Suppressor macrophage (primary cell): Measurements from ENCODE around the gene MAGI1.
"Not testable (repeated sequence)": the region's sequence is repeated elsewhere in the genome, so short reads cannot be mapped to it uniquely, and the experiment has no call there.

Experiments used
- DNase-seq, 4 experiments: peaks; one replicate each; pipeline ENCODE4 v3.0.0-alpha.2; 2020 to 2022

The MAGI1 gene

GRCh38 chr3:65551945-65552344 is 486.8 kb downstream of the MAGI1 start:
- DNase-seq = no peak

- DNase-seq = no peak
These were observed 488.6 kb downstream of the MAGI1 start for GRCh38 chr3:65550137-65550536.

GRCh38 chr3:65549626-65549959 is 489.1 kb downstream of the MAGI1 start:
- DNase-seq = no peak

- DNase-seq = no peak
These were observed 489.7 kb downstream of the MAGI1 start for GRCh38 chr3:65548848-65549625.

GRCh38 chr3:65545429-65545828 is 493.3 kb downstream of the MAGI1 start:
- DNase-seq = no peak

- DNase-seq = not testable (repeated sequence)
These were observed 495.3 kb downstream of the MAGI1 start for GRCh38 chr3:65543391-65543790.

GRCh38 chr3:65540666-65541065 is 498.1 kb downstream of the MAGI1 start:
- DNase-seq = no peak

GRCh38 chr3:65539616-65540015 is 499.1 kb downstream of the MAGI1 start:
- DNase-seq = no peak

GRCh38 chr3:65538101-65538500 is 500.6 kb downstream of the MAGI1 start:
- no peak for DNase-seq

GRCh38 chr3:65537109-65537508 is 501.6 kb downstream of the MAGI1 start:
- no peak for DNase-seq

GRCh38 chr3:65535260-65535659 is 503.5 kb downstream of the MAGI1 start:
- no peak for DNase-seq

- no peak for DNase-seq
These were observed 503.9 kb downstream of the MAGI1 start for GRCh38 chr3:65534805-65535204.

GRCh38 chr3:65532749-65533148 is 506.0 kb downstream of the MAGI1 start:
- no peak for DNase-seq

- DNase-seq = no peak
These were observed 506.5 kb downstream of the MAGI1 start for GRCh38 chr3:65532215-65532614.

GRCh38 chr3:65531499-65531898 is 507.2 kb downstream of the MAGI1 start:
- DNase-seq = no peak

- DNase-seq = no peak
These were observed 512.1 kb downstream of the MAGI1 start for GRCh38 chr3:65526656-65527055.

- DNase-seq = no peak
These were observed 514.1 kb downstream of the MAGI1 start for GRCh38 chr3:65524584-65524983.

GRCh38 chr3:65523878-65524277 is 514.8 kb downstream of the MAGI1 start:
- no peak for DNase-seq

- no peak for DNase-seq
These were observed 517.7 kb downstream of the MAGI1 start for GRCh38 chr3:65521032-65521431.

GRCh38 chr3:65516998-65517397 is 521.7 kb downstream of the MAGI1 start:
- no peak for DNase-seq

GRCh38 chr3:65514317-65514716 is 524.4 kb downstream of the MAGI1 start:
- DNase-seq = not testable (repeated sequence)

- DNase-seq = not testable (repeated sequence)
These were observed 529.3 kb downstream of the MAGI1 start for GRCh38 chr3:65509423-65509794.

GRCh38 chr3:65508750-65509422 is 529.8 kb downstream of the MAGI1 start:
- DNase-seq = no peak

GRCh38 chr3:65507437-65507836 is 531.3 kb downstream of the MAGI1 start:
- DNase-seq = no peak

GRCh38 chr3:65503776-65504175 is 534.9 kb downstream of the MAGI1 start:
- no peak for DNase-seq
